GM18526 (cell line): ENCODE results near the gene DTYMK.

Experiments
- POLR2A ChIP-seq: IDR thresholded peaks from 3 replicates; pipeline ENCODE4 v1.6.1; 2011; ENCODE audit not compliant: insufficient read length; ENCODE audit errors: extremely low read depth

DTYMK gene

DNA sequence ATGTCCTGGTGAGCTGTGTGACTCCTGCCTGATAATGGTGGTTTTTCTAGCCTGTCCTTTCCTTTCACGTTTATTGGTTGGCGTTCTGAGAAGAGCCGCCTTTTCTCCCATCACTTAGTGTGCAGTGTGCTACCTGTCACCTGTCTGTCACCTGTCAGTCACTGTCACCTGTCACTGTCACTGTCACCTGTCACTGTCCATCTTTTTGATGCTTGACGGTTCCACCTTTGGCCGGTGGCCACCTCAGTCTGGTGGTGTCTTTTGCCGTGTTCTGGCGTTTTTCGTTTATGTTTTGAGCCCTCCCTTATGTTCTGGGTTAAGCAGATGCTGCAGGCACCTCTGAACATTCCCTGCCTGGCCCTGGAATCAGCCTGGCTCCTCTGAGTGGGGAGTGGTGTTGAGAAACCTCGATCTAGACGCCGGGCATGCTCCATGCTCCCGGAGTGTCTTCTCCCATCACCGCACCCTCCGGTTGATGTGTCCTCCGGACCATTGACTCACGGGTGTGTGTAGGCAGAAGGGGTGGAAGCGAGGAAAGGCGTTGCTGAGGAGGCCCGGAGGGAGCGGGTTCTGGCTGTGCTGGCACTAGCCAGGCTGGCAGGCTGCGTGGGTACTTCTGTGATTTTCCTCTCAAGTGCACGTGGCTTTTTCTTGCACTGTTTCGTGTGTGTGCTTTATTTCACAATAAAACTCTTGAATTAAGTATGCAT is 20.7 kb downstream of the DTYMK start:
- no peak for TF ChIP-seq POLR2A

DNA sequence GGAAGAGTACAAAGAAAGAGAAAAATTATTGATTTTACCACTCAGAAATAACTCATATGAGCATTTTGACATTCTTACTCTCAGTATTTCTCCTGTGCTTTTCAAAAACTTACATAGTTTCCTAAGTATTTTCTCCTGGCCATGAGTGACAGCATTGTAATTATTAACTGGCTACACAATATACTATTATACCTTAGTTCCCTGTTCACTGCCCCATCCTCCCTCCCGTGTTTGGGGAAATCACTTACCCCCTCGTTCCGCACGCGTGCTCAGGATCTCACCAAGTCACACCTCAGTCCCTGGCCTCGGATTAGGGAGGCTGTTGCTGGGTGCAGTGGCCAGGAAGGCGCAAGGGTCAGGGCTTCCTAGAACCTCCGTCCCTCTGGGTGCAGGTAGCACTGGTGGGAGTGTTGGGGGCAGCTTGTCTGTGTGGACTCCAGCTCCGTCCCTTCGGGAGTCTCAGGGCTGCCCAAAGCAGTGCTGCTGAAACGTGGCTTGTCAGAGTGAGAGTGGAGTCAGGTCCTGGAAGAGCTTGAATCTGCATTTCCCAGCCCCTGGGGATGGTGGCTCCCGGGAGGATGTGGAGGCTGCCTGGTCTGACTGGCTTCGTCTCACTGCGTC is 25.9 kb downstream of the DTYMK start:
- TF ChIP-seq POLR2A: no peak

DNA sequence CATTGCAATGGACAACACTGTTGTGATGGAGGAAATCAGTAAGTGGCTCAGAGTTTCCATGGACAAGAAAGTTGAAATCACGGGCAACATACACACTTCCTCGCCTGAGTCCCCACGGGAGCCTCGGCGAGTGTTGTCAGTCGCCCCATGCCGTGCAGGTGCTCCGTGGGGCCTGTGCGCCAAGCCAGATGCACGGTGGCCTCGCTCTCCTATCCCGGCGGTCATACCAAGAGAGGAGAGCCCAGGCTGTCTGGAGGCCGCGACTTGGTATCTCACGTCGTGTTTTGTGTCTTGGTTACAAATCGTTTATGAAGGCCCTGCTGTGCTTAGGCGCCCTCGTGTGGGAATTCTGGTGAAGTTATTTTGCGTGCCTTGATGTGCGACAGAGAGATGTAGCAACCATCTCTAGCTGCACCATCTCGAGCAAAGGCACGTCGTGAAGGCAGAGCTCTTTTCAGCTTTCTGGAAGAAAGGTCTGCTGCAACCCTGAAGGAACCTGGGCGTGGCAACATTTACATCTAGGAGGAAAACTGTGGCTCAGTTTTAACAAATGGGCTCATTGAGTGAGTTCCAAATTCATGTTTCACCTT is 27.4 kb downstream of the DTYMK start:
- no peak for TF ChIP-seq POLR2A

DNA sequence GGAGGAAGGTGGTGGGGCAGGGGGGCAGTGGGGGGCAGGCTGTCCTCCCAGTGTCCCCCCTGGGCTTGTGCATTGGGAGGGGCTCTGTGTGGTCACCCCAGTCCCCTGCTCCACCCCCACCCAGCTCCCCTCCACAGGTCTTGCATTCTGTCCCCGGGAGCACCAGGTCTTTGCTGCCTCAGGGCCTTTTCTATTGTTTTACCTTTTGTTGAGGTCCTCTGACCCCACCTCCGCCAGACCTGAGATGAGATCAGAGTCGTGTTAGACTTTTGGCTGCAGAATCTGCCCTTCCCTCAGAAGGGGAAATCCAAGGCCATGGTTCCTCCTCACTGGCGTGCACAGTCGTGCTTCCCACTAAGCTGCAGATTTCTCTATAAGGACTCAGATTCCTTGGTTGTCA is 28.3 kb downstream of the DTYMK start:
- no peak for TF ChIP-seq POLR2A

DNA sequence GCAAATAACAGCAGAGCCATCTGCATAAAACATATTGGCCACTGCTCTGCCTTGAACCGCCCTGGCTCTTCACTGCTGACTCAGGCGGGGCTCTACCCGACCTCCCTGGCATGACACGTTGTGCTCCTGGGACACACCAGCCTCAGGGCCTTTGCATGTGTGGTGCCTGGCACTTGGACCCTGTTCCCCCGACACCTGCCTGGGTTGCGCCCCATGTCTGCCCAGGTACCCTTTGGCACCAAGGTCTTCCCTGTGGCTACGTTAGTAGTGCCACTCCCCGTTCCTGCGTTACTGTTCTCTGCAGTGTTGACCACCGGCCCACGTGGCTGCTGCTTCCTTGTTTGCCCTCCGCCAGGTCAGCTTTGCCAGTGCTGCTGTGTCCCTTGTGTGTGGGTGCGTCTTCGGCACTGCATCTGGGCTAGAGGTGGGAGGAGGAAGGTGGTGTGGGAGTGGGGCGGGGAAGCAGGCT is 28.8 kb downstream of the DTYMK start:
- no peak for TF ChIP-seq POLR2A

DNA sequence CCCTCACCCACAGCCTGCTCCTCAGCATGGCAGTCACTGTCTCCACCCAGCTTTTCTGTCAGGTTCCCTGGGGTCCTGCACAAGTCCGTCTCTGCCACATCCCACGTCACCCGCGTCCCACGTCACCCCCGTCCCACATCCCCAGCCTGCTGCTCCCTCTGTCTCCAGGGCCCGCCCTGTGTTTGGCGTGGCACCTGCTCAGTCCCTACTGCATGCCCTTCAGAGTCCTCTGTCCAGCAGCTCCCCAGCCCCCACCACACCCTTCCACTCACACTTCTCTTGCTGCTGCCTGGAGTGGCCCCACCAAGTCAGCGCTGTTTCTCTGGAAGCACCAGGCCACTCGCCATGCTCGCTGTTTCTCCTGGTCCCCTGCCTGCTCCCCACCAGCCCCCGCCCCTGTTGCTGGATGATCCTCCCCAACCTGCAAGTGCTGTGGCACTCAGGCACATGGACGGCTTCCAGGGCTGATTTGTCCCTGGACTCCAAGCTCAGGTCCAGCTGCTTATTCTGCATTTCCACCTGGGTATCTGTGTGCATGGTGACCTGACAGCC is 30.3 kb downstream of the DTYMK start:
- no peak for TF ChIP-seq POLR2A

DNA sequence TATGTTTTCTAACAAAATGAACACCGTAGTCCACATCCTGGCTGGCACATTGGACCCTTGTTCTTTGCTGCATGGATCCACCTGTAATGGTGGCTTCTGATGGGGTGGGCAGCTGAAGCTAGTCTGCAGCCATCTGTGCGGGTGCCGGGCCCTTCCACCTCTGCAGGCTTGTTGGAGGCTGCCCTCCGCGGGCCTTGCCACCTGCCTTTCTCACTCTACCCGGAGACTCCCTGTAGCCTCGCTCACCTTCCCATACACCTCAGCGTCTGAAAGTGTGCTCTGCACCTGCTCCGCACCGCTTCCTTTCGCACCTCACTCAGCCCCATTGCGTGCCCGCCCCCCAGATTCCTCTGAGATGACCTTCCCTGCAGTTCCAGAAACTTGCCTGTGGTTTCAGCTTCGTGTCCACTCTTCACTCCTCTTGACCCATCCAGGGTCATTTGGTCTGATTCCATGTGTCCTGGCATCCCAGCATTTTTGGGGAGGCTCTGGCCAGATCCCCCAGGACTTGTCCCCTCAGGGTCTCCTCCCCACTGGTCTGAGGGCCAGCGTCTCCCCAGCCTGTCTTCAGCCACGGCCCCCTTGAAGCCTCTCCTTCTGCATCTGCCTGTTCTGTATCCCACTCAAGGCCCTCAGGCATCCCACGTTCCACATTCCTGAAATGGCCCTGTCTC is 31.0 kb downstream of the DTYMK start:
- no peak for TF ChIP-seq POLR2A

DNA sequence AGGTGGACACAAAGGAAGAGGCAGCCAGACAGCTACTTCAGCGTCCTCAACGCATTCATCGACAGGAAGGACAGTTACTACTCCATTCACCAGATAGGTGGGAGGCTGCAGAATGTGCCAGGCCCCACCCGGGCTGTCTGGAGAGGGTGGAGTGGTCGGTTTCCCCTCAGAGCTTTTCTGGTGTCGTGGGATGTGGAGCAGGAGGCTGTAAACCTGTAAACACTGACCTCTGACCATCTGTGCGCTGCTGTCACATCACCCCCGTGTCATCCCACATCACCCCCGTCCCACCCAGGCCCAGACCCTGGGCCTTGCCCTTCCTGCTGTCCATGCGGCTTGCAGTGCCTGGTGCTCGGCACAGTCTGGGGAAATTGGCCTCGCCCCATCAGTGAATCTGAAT is 32.1 kb downstream of the DTYMK start:
- no peak for TF ChIP-seq POLR2A

DNA sequence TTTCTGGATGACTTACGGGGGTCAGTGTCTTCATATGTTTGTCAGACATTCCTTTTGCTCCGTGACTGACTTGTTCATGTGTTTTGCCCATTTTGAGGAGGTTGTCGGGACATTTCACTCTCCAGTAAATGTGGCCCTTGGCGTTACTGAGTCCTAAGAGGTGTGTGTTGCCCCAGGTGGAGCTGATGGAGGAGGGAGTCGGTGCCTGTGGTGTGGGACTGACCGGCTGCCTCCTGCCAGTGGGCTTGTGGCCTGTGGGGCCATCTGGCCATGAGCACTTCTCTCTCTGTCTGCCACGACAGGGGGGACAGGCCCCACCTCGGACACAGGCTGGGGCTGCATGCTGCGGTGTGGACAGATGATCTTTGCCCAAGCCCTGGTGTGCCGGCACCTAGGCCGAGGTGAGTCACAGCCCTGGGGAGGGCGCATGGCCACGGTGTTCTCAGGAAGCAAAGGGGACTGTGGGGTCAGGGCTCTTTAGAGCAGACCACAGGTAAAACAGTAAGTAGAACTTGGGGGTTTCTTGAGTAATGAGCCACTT is 33.3 kb downstream of the DTYMK start:
- no peak for TF ChIP-seq POLR2A

DNA sequence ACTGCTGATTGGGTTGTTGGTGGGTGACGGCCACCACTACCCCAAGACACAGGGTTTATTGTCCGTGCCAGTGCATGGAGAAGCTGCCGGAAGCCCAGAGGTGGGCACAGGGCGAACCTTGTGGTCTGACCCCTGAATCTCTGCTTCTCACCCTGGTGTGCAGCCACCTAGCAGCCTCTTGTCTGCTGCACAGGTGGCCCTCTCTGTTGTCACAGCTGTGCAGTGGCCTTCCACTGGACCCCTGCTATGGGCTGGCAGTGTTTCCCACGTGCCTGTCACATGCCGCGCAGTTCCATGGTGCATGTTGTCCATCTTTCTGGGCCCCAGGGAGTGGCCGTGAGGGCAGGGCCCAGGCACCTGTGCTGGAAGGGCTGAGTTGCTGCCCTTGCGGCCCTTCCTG is 33.9 kb downstream of the DTYMK start:
- no peak for TF ChIP-seq POLR2A

DNA sequence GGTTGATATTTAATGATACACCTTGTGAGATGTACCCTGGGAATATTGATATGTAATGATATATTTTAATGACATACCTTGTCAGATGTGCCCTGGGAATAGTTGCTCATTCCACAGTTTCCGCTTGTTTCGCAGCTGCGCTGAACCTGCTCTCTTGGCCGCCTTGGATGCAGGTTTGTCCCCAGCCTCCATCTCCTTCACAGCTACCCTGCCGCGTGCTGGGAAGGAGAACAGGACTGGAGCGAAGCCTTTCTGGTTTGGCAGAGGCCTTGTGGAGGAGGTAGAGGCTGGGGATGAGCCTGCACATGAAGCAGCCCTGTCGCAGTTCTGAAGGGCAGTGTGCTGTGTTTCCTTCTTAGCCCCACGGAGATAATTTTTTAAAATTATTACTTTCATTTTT is 34.5 kb downstream of the DTYMK start:
- no peak for TF ChIP-seq POLR2A

DNA sequence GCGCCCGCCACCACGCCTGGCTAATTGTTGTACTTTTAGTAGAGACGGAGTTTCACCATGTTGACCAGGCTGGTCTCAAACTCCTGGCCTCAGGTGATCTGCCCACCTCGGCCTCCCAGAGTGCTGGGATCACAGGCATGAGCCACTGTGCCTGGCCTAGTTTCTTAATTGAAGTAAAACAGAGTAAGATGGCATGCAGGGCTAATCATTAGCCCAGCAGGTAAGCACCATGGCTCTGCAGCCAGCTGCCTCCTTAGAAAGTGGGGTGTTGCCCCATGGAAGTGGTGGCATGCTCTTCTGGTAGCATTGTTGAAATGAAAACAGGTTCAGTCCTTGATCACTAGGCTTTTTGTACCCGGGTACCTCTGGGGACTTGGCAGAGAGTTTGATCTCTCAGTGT is 36.7 kb downstream of the DTYMK start:
- TF ChIP-seq POLR2A: no peak

DNA sequence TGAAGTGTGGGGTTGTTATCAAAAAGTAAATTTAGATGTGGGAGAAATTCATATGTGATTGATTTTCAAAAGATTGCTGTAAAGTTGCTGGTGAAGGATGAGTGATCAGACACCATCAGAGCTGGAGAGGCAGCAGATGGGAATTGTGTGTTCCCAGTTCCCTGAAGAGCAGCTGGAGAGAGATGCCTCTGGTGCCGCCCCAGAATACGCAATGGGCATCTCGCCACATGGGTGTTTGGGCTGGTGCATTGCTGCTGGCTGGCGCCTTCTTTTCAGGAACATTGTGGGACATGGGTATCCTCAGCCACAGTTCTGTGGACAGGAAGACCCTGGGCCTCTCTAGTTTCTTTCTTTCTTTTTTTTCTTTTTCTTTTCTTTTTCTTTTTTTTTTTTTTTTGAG is 37.2 kb downstream of the DTYMK start:
- no peak for TF ChIP-seq POLR2A

DNA sequence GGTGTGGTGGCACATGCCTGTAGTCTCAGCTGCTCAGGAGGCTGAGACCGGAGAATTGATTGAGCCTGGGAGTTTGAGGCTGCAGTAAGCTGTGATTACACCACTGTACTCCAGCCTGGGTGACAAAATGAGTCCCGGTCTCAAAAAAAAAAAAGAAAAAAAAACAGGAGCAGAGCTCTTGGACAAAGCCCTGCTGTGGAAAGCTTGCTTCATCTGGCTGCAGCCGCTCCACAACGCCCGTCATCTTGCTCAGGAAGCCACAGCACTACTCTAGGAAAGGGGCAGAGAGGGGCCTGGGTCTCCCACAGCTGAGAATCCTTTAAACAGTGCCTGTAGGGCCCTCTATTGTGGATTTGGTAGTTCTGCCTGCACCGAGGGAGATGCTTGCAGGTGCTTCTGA is 38.2 kb downstream of the DTYMK start:
- no peak for TF ChIP-seq POLR2A

DNA sequence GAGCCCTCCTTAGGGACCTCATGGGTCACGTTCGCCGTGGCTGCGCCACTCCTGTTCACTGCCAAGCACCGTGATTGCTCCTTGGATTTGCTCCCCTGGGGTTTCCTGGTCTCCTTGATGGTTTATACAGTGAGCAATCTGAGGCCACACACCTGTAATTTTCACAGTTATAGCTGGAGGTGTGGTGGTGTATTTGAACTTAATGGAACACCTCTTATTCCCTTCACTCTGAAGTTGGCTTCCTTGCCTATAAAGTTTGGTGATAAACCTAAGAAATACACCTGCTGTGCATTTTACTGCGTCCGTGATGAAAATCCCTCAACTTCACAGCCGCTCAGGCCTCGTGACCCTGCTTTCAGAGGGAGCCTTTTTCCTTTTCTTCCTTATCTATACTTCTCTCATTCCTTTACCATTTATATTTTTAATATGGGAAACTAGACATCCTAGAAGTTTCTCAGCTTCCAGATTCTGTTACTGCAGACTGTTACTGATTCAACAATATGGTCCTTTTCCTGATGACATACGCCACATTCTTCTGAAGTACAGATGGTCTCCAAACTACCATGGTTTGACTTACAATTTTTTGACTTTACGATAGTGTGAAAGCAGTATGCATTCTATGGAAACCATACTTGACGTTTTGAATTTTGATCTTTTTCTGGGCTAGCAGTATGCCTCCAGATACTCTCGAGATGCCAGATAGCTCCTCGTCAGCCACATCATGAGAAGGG is 40.5 kb downstream of the DTYMK start:
- TF ChIP-seq POLR2A: no peak
